CD4-positive, alpha-beta T cell (primary cell): ENCODE measurements around the gene MSANTD1. TPM values are rescaled to one million over a fixed set of nuclear protein-coding genes. Genes with fewer than 3 reads are reported as not detected.
A peak's percentile ranks its signal among the peaks of the same experiment; 100 is the strongest.

ENCODE experiments used
- ATAC-seq: fragments of 200-7000 bp; cut with Tn5 transposase; one replicate; pipeline ENCODE4 v1.10.0; 2022; ENCODE audit warnings: mild to moderate bottlenecking; ENCODE audit not compliant: poor library complexity
- CTCF ChIA-PET: fragments of 350-600 bp; sonication (Branson Sonifier 250); formaldehyde crosslinking; loops from one replicate; lab custom pipeline; 2021; ENCODE audit warnings: antibody characterized with exemption, inconsistent platforms; lab: Charles Lee
- POLR2A ChIA-PET: fragments of 350-600 bp; sonication (Branson Sonifier 250); formaldehyde crosslinking; loops from one replicate; lab custom pipeline; 2021; ENCODE audit warnings: antibody characterized with exemption, inconsistent platforms; lab: Charles Lee
- DNase-seq, 14 experiments: peaks; one replicate each; pipeline ENCODE4 v3.0.0-alpha.2; 2013 to 2020; ENCODE audit warnings: mixed read lengths in 2 of 14
- H3K27ac ChIP-seq, 2 donors: one replicate each; pipeline versions ENCODE4 v1.5.1 to v1.7.0; 2013; ENCODE audit warnings: low read length in 2 of 2, low read depth in 1 of 2, mild to moderate bottlenecking in 1 of 2
- H3K27me3 ChIP-seq, 2 experiments: 1 replicate in 1 of 2; 2 replicates in 1 of 2; pipeline versions ENCODE4 v1.6.1 to v1.7.0; 2013; ENCODE audit warnings: low read length in 2 of 2, control low read depth in 1 of 2, mild to moderate bottlenecking in 1 of 2, moderate library complexity in 1 of 2; ENCODE audit not compliant: insufficient read depth in 2 of 2, control insufficient read depth in 1 of 2
- H3K36me3 ChIP-seq: one replicate; pipeline ENCODE4 v1.6.1; 2013; ENCODE audit warnings: low read length, control low read depth; ENCODE audit not compliant: insufficient read depth
- H3K4me1 ChIP-seq: one replicate; pipeline ENCODE4 v1.6.1; 2013; ENCODE audit warnings: low read length, control low read depth; ENCODE audit not compliant: insufficient read depth
- H3K4me3 ChIP-seq: one replicate; pipeline ENCODE4 v1.5.1; 2013; ENCODE audit warnings: mild to moderate bottlenecking, low read length, moderate library complexity
- H3K9me3 ChIP-seq, 2 experiments: 1 replicate in 1 of 2; 2 replicates in 1 of 2; pipeline versions ENCODE4 v1.6.1 to v1.7.0; 2013; ENCODE audit warnings: low read length in 2 of 2, mild to moderate bottlenecking in 2 of 2, control low read depth in 1 of 2, moderate library complexity in 1 of 2; ENCODE audit not compliant: control insufficient read depth in 1 of 2, insufficient read depth in 1 of 2
- H3K27ac Mint-ChIP-seq: one replicate; pipeline ENCODE4 v1.8.0; 2020; ENCODE audit warnings: mixed read lengths
- H3K27me3 Mint-ChIP-seq: one replicate; pipeline ENCODE4 v1.8.0; 2021; ENCODE audit warnings: mixed read lengths
- H3K36me3 Mint-ChIP-seq: one replicate; pipeline ENCODE4 v1.8.0; 2021; ENCODE audit warnings: low read depth, mixed read lengths
- H3K4me1 Mint-ChIP-seq: one replicate; pipeline ENCODE4 v1.8.0; 2021; ENCODE audit warnings: low read depth, mixed read lengths
- H3K4me3 Mint-ChIP-seq: one replicate; pipeline ENCODE4 v1.8.0; 2020; ENCODE audit warnings: mild to moderate bottlenecking, mixed read lengths
- H3K9me3 Mint-ChIP-seq: one replicate; pipeline ENCODE4 v1.8.0; 2020; ENCODE audit warnings: mixed read lengths
- CTCF ChIP-seq: fragments of 200-600 bp; IDR thresholded peaks from one replicate; pipeline ENCODE4 v1.8.0; 2022; ENCODE audit warnings: antibody characterized with exemption, mild to moderate bottlenecking
- intact Hi-C, 2 experiments: fragments of 100-400 bp; cut with DNase I in 1 of 2; cut with micrococcal nuclease in 1 of 2; formaldehyde crosslinking; loops; one replicate each; pipeline versions ENCODE4 v1.15.1 to v1.9.0; 2023 to 2025; cut with DNase I, micrococcal nuclease
- total RNA-seq, 174 experiments: library from RNA in 2 of 174; stranded (reverse) in 2 of 174; gene quantifications; one replicate each; pipeline ENCODE4 v1.2.3 and lab custom pipeline; 2021 to 2026

Gene MSANTD1
- total RNA-seq, 2 experiments from 2014 or later = 0.67 to 0.74 TPM

GRCh38 chr4:3225936-3226335, 23.0 kb upstream of the MSANTD1 start:
- DNase-seq (peak in 3 of 14 experiments; percentile 13 to 53 (median 42)), ATAC-seq (no peak)
- CTCF ChIA-PET = no interaction called here

GRCh38 chr4:3226467-3226866, 22.5 kb upstream of the MSANTD1 start:
- no peaks in the 10 kb centered on the region for H3K9me3 ChIP-seq
- H3K27ac Mint-ChIP-seq = no peak overlapping the region
- ATAC-seq (no peak), DNase-seq (peak in 2 of 14 experiments; percentile 24 to 36)
- H3K36me3 Mint-ChIP-seq = peaks cover 86% of the 10 kb centered on the region
- no peaks in the 10 kb centered on the region for H3K9me3 Mint-ChIP-seq
- H3K36me3 ChIP-seq = peaks cover 81% of the 10 kb centered on the region
- TF ChIP-seq CTCF = no peak
- CTCF ChIA-PET = no interaction called here
- H3K4me3 Mint-ChIP-seq = no peak overlapping the region
- no peaks in the 10 kb centered on the region for H3K27me3 Mint-ChIP-seq
- intact Hi-C loops = no loop called here
- H3K4me1 Mint-ChIP-seq = no peaks in the 10 kb centered on the region
- POLR2A ChIA-PET = no interaction called here
- H3K4me3 ChIP-seq = no peak overlapping the region
- H3K4me1 ChIP-seq = no peaks in the 10 kb centered on the region
- H3K27me3 ChIP-seq = no peaks in the 10 kb centered on the region
- H3K27ac ChIP-seq = no peak overlapping the region

More at GRCh38 chr4:3225936-3226335, 23.0 kb upstream of the MSANTD1 start:
- Mint-ChIP-seq H3K36me3 (peaks cover 86% of the 10 kb centered on the region), H3K9me3 (no peaks in the 10 kb centered on the region), H3K27ac (no peak overlapping the region), H3K4me1 (no peaks in the 10 kb centered on the region), H3K27me3 (no peaks in the 10 kb centered on the region), H3K4me3 (no peak overlapping the region)
- intact Hi-C loops = no loop called here
- H3K4me1 ChIP-seq = no peaks in the 10 kb centered on the region
- no peak for TF ChIP-seq CTCF
- no peaks in the 10 kb centered on the region for H3K9me3 ChIP-seq
- no peaks in the 10 kb centered on the region for H3K27me3 ChIP-seq
- H3K27ac ChIP-seq = no peak overlapping the region
- POLR2A ChIA-PET = no interaction called here
- H3K36me3 ChIP-seq = peaks cover 81% of the 10 kb centered on the region
- H3K4me3 ChIP-seq = no peak overlapping the region

GRCh38 chr4:3226944-3227343, 22.0 kb upstream of the MSANTD1 start:
- ChIA-PET CTCF (no interaction called here), POLR2A (no interaction called here)
- DNase-seq (no peak), ATAC-seq (no peak)
- Histone ChIP-seq H3K27ac (no peak overlapping the region), H3K36me3 (peaks cover 81% of the 10 kb centered on the region), H3K9me3 (no peaks in the 10 kb centered on the region), H3K27me3 (no peaks in the 10 kb centered on the region), H3K4me3 (no peak overlapping the region), H3K4me1 (no peaks in the 10 kb centered on the region)
- Mint-ChIP-seq H3K27ac (no peak overlapping the region), H3K4me3 (no peak overlapping the region), H3K27me3 (no peaks in the 10 kb centered on the region), H3K4me1 (no peaks in the 10 kb centered on the region), H3K9me3 (no peaks in the 10 kb centered on the region), H3K36me3 (peaks cover 86% of the 10 kb centered on the region)
- no peak for TF ChIP-seq CTCF
- intact Hi-C loops = no loop called here
